Esophagus (tissue), 2 donors: ENCODE measurements around the gene RNASE7. TPM values are rescaled to one million over a fixed set of nuclear protein-coding genes. Genes with fewer than 3 reads are reported as not detected.

Source experiments
- H3K27ac ChIP-seq, 2 donors: one replicate each; pipeline ENCODE4 v1.5.1; 2013; ENCODE audit warnings: low read depth in 2 of 2, mild to moderate bottlenecking in 2 of 2, inconsistent platforms in 1 of 2, low read length in 1 of 2, moderate library complexity in 1 of 2
- H3K27me3 ChIP-seq, 2 donors: one replicate each; pipeline ENCODE4 v1.6.1; 2013; ENCODE audit warnings: low read length in 2 of 2, control low read depth in 1 of 2, mild to moderate bottlenecking in 1 of 2; ENCODE audit not compliant: insufficient read depth in 2 of 2, control insufficient read depth in 1 of 2
- H3K36me3 ChIP-seq, 2 donors: one replicate each; pipeline ENCODE4 v1.6.1; 2013; ENCODE audit warnings: low read length in 1 of 2; ENCODE audit not compliant: control insufficient read depth in 2 of 2, insufficient read depth in 2 of 2
- H3K4me1 ChIP-seq, 2 donors: one replicate each; pipeline ENCODE4 v1.6.1; 2013; ENCODE audit warnings: low read length in 1 of 2; ENCODE audit not compliant: control insufficient read depth in 2 of 2, insufficient read depth in 2 of 2
- H3K4me3 ChIP-seq, 2 donors: one replicate each; pipeline ENCODE4 v1.5.1; 2013; ENCODE audit warnings: low read length in 2 of 2, mild to moderate bottlenecking in 2 of 2, low read depth in 1 of 2, moderate library complexity in 1 of 2
- H3K9me3 ChIP-seq, 2 donors: one replicate each; pipeline ENCODE4 v1.6.1; 2013; ENCODE audit warnings: mild to moderate bottlenecking in 2 of 2, low read depth in 1 of 2, low read length in 1 of 2, moderate library complexity in 1 of 2; ENCODE audit not compliant: control insufficient read depth in 2 of 2, insufficient read depth in 1 of 2
- WGBS, 2 donors: extraction: QIAGEN DNeasy Blood & Tissue Kit; methylation state at CpG; one replicate each; pipeline ENCODE4 v1.1.7; 2013; 5-methylcytosine and 5-hydroxymethylcytosine counted together
- polyA plus RNA-seq, 2 donors: library from polyadenylated mRNA; stranded (reverse); fragments of 200-250 nt; gene quantifications; one replicate each; pipeline ENCODE4 v1.2.3, GENCODE V29; 2013
- donor health status: healthy with polysubstance abuse.
- donor health status: Bipolar disorder and iron deficiency.

The RNASE7 gene
- polyA plus RNA-seq, 2 donors, result 33.9 to 92.8 TPM

DNA sequence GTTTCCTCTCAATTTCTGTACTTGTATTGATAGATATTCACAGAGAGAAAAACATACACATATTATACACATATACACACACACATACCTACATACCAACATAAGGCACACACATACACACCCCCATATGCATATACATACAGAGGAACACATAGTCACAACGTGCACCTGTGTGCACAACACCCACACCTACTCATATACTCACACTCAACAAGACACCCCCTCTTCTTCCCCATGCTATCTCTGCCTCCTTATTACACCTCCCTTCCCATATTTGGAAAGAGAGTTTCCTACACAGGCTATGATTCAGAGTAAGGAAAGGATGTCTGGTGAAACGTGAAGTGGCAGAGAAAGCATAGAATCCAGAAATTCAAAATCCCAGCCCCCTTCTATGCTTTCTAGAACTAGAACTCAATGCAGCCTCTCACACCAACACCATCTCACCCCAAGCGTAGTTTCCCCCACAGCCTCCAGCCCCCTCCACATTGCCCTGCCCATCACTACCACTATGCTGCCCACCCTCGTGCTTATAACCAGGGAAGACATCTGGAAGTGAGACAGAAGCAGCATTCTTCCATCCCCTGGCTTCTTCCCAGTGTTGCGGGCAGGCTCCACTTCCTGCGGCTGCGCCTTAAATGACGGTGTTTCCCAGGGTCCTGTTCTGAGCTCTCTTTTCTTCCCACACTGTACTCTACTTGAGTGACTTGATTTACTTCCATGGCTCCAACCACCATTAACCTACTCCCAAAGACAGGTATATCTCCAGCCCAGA, 17.9 kb downstream of the RNASE7 start:
- 70 to 71% methylated on average over 8 of the region's 8 CpGs for WGBS, 2 donors
- Histone ChIP-seq H3K27ac (no peak overlapping the region), H3K4me1 (no peaks in the 10 kb centered on the region), H3K36me3 (no peaks in the 10 kb centered on the region), H3K27me3 (no peaks in the 10 kb centered on the region), H3K4me3 (no peak overlapping the region), H3K9me3 (no peaks in the 10 kb centered on the region)

DNA sequence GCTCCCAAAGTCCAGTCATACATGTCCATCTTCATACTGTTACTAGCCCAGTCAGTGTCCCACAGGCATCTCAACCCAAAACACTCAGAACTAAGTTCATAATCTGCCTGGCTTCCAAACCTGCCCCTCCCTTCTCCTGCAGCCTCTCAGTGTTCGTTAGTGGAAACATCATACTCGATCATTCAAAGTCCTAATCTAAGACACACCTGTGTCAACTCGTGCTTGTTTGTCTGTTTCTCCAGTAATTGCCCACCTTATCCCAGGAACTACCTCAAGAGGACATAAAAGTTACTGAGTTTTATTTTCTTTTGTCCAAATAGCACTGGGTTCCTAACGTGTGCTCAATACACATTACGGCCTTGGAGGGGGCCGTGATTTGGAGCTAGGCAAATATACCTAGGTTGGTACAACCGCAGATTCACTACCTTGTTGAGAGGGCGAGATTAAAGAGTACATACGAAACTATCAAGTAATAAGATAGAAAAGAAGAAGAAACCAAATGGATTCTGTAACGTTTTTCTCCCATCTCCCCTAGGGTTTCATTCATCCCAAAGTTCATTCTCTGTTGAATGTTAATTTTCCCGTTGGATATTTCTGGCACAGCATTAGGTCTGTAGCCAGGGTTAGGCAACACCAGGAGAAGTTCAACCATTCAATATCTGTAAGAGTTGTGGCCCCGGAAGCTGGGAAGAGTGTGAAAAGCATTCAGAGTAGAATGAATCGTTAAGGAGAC, 18.6 kb downstream of the RNASE7 start:
- Histone ChIP-seq H3K9me3 (no peaks in the 10 kb centered on the region), H3K4me3 (no peak overlapping the region), H3K4me1 (no peaks in the 10 kb centered on the region), H3K27me3 (no peaks in the 10 kb centered on the region), H3K27ac (no peak overlapping the region), H3K36me3 (no peaks in the 10 kb centered on the region)
- WGBS, 2 donors, result 58 to 74% methylated on average over 13 of the region's 13 CpGs

DNA sequence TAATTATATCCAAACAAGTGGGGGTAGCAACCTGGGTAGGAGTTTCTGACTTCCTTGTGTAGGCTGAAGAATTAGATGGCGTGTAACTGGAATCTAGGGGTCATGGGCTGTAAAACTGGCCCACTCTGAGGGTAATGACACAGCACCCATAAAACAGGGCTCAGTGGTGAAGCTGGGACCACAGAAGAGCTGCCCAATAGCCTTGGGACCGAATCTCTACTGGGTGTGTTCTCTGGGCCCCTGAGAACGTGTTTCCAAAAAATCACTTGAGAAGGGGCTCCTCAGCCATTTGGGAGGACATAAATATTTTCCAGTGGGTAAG, 19.1 kb downstream of the RNASE7 start:
- Histone ChIP-seq H3K27ac (no peak overlapping the region), H3K4me1 (no peaks in the 10 kb centered on the region), H3K36me3 (no peaks in the 10 kb centered on the region), H3K9me3 (no peaks in the 10 kb centered on the region), H3K4me3 (no peak overlapping the region), H3K27me3 (no peaks in the 10 kb centered on the region)
- 80 to 88% methylated on average over 3 of the region's 3 CpGs for WGBS, 2 donors

GRCh38 chr14:21063479-21063878, 21.3 kb downstream of the RNASE7 start:
- WGBS, 2 donors, result 49 to 53% methylated on average over 3 of the region's 3 CpGs
- Histone ChIP-seq H3K27me3 (no peaks in the 10 kb centered on the region), H3K4me3 (no peak overlapping the region)

GRCh38 chr14:21066882-21067502, 24.8 kb downstream of the RNASE7 start:
- no peaks in the 10 kb centered on the region for H3K36me3 ChIP-seq
- H3K27ac ChIP-seq, result no peak overlapping the region
- peaks cover 0 to 3% of the 10 kb centered on the region in 2 donors for H3K27me3 ChIP-seq
- no peak overlapping the region for H3K4me3 ChIP-seq
- 70 to 72% methylated on average over 7 of the region's 7 CpGs for WGBS, 2 donors
- H3K4me1 ChIP-seq, result peaks cover 0 to 6% of the 10 kb centered on the region in 2 donors
- no peaks in the 10 kb centered on the region for H3K9me3 ChIP-seq

More at GRCh38 chr14:21063479-21063878, 21.3 kb downstream of the RNASE7 start:
- Histone ChIP-seq H3K36me3 (no peaks in the 10 kb centered on the region), H3K27ac (no peak overlapping the region), H3K4me1 (no peaks in the 10 kb centered on the region), H3K9me3 (no peaks in the 10 kb centered on the region)

GRCh38 chr14:21068521-21069387, 26.6 kb downstream of the RNASE7 start:
- Histone ChIP-seq H3K9me3 (no peaks in the 10 kb centered on the region), H3K4me1 (peaks cover 0 to 6% of the 10 kb centered on the region in 2 donors), H3K27ac (peak overlapping the region in 1 of 2 donors; percentile 73), H3K36me3 (no peaks in the 10 kb centered on the region), H3K4me3 (peak overlapping the region in 1 of 2 donors; percentile 52), H3K27me3 (peaks cover 0 to 3% of the 10 kb centered on the region in 2 donors)
- WGBS, 2 donors, result 4 to 5% methylated on average over 45 of the region's 45 CpGs

DNA sequence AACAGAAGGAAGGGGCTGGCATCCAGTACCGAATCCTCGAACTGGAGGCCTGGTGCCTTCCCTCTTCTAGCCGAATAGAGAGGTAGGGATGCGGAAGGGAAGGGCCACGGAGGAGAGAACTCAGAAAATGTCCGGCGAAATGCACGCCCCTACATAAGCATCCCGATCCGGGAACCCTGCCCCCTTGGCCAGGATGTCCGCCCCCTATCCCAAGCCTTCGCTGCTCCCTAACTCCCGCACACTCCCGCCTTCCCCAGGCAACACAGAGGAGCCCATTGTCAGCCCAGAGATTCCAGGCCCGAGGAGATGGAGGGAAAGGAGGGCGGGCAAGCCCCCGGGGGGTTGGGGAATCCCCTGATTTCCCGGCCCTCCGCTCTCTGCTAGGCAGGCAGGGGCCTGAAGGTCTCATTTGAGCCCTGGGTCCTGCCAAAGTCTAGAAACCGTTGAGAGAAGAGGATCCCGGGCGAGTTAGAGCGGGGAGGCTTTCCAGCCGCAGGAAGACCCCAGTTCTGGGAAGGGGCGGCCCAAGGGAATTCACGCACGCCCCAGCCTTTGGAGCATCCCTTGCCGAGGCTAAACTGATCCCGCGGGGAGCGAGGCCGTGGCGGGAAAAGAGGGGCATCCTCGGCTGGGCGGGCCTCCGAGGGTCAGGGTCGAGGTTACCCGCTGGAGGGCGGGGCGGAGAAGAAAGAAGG, 27.4 kb downstream of the RNASE7 start:
- Histone ChIP-seq H3K4me3 (peak overlapping the region; percentile 49 to 52), H3K9me3 (no peaks in the 10 kb centered on the region), H3K27ac (peak overlapping the region; percentile 40 to 73), H3K36me3 (no peaks in the 10 kb centered on the region), H3K4me1 (peaks cover 0 to 6% of the 10 kb centered on the region in 2 donors), H3K27me3 (peaks cover 0 to 3% of the 10 kb centered on the region in 2 donors)
- WGBS, 2 donors, result 2 to 3% methylated on average over 39 to 40 of the region's 40 CpGs

DNA sequence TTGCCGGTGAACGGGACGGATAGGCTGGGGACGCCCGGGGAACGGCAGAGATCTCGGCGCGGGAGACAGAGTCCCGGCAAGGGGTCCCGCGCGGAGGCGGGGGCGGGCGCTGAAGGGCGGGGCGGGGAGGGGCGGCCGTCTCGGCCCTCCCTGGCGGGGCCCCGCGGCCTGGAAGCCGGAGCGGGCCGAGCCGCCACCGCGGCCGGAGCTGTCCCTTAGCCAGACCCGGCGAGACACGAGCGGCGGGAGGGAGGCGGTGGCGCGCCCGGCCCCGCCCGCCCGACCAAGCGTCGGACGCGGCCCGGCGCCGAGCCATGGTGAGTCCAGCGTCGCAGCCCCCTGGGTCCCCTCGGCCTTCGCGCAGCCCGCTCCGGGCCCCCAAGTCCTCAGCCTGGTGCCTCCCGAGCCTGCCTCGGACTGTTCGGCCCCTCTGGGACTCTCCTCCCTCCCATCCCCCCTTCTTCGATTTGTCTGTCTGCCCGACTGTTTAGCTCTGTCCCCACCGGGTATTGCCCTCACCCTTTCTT, 28.0 kb downstream of the RNASE7 start, which contains the start of gene ARHGEF40:
Gene ARHGEF40, plus strand, starts transcription at position 222 of the 527 bp plus-strand sequence. Its CDS starts 93 bp downstream, at position 315.
- Histone ChIP-seq H3K4me1 (peaks cover 0 to 6% of the 10 kb centered on the region in 2 donors), H3K27ac (peak within 1 kb of the TSS; percentile 73 to 78), H3K36me3 (no peaks in the 10 kb centered on the region), H3K4me3 (peak within 1 kb of the TSS; percentile 52 to 60), H3K9me3 (no peaks in the 10 kb centered on the region), H3K27me3 (peaks cover 0 to 3% of the 10 kb centered on the region in 2 donors)
- 0 to 1% methylated on average over 35 to 63 of the region's 63 CpGs for WGBS, 2 donors
